ENCODE data around the gene ULK3.

The ULK3 gene

DNA sequence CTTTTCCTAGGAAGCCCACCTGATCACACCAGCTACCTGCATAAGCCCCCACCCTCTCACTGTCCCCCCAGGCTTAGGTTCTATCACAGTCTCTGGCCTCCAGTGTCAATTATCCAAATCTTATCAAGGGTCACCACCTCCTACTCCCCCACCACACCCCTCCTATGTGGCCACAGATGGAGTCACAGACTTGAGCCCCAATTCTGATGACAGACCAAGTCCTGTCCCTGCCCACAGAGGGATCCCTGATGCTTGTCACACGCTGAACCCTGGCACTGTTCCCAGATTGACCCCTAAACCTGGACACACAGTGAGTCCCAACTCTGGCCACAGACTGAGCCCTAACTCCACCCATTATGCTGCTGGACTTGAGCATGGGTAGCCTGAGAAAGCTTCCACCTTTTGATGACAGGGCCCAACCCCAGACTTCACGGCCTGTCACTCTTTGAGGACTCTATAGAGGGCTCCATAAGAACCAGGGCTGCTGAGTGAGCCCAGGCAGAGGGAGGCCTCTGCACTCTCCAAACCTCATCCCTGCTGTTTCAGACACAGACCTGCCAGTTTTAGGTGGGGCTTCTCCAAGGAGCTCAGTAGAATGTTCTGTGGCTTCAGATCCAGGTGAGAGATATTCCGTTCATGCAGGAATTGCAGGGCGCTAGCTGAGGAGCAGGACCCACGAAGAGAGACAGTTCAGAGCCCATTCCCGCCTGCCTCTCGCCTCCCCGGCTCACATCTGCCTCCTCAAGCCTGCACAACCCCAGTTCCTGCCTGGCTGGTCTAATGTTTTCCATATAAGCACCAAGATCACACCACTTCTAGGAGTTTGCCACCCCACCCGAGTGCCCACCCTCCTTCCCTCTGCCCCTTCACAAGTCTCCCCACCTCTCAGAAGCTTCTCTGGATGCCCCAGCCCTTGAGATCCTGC, 1.8 kb downstream of the ULK3 start:
- no peak for DNase-seq (ENCODE audit: low read depth)

GRCh38 chr15:74839526-74840395, 3.2 kb downstream of the ULK3 start:
- DNase-seq (ENCODE audit: low read depth), result no peak

- no peak for DNase-seq (ENCODE audit: low read depth)
Observed at GRCh38 chr15:74838746-74839525, 4.0 kb downstream of the ULK3 start.

- DNase-seq (ENCODE audit: low read depth), result no peak
Observed at GRCh38 chr15:74838137-74838516, 4.8 kb downstream of the ULK3 start.

- no peak for DNase-seq (ENCODE audit: low read depth)
Observed at GRCh38 chr15:74837482-74838136, 5.3 kb downstream of the ULK3 start.

GRCh38 chr15:74836846-74837245, 6.1 kb downstream of the ULK3 start:
- DNase-seq (ENCODE audit: low read depth), result no peak

DNA sequence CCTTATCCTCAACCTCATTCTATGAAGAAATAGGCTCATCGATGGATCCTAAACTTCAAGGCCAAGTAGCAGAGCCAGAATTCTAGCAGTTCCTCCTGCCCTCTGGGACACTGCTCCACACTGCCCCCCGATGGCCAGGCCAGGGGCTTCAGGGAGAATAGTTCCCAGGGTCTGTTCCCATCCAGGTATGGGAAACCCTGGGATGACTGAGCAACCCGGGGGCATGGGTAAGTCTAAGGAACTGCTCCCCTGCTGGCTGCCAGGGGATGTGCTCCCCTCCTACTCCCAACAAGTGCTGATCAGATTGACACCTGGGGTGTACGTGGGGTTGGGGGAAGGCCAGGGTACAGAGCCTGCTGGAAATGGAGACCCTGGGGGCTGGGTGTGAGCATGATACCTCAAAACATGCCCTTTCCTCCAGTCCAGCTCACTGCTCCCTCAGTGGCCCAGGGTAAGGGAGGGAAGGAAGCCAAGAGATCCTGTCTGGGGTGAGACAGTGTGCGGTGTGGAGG, 7.6 kb downstream of the ULK3 start:
- DNase-seq (ENCODE audit: low read depth), result no peak

DNA sequence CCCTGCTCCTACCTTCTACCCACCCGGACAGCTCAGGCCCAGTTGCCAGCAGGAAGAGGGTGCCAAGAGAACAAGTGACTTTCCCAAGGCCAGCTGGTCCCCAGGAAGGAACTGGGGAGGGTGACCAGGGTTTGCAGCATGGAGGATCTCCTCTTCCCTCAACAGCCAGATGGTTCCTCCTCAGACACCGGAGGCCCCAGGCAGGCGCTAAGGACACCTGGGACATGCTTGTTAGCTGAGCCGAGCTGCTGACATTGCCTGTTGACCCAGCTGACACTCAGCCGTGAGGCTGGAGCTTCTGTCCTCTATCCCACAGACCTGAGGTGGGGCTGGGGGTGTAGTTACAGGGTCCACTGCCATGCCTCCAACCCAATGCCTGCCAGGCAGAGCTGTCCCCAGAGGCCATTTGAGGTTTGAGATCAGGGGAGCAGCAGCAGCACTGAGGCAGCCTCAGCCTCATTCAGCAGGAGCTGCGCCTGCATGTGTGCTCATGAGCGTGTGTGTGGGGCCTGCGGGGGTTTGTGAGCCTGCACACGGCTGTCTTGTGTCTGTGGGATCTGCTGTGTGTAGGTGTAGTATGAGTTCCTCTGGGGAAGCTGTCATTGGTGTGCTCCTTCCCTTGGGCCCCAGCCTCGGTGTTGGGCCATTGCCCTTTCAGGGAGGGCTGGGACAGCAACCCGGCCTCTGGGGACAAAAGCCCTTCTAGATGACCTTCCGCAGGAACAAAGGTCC, 9.4 kb downstream of the ULK3 start:
- no peak for DNase-seq (ENCODE audit: low read depth)

GRCh38 chr15:74832826-74833225, 10.1 kb downstream of the ULK3 start:
- no peak for DNase-seq (ENCODE audit: low read depth)

DNA sequence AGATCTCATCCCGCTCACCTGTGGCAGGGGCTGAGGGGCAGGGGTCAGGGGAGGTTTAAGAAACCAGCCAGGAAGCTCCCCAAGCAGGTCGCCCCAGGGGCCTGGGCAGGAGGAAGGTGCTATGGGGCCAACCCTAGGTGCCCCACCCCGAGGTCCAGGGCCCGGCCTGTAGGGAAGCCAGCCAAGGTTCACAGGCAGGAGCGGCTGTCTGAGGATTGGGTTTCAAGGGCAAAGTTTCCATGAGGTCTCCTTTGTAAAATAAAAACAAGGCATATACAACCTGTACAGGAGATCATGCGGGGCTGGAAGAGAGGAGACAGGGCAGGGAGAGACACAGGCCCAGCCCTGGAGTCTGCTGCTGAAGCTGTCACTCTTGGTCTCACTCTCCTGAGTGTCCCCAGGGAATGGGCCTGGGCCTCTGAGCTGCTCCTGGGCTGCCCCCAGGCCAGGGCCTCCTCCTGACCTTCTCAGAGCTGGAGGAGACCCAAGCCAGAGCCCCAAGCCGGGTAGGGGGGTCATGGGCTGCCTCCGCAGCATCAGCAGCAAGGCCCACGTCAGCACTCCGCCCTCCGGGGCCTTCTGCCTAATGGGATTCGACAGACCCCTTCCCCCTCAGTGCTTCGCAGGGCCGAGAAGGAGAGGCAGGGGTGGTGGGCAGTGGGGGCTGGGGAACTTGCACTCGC, 11.0 kb downstream of the ULK3 start:
- DNase-seq (ENCODE audit: low read depth), result no peak

- DNase-seq (ENCODE audit: low read depth), result no peak
Observed at GRCh38 chr15:74830868-74831267, 12.1 kb downstream of the ULK3 start.

DNA sequence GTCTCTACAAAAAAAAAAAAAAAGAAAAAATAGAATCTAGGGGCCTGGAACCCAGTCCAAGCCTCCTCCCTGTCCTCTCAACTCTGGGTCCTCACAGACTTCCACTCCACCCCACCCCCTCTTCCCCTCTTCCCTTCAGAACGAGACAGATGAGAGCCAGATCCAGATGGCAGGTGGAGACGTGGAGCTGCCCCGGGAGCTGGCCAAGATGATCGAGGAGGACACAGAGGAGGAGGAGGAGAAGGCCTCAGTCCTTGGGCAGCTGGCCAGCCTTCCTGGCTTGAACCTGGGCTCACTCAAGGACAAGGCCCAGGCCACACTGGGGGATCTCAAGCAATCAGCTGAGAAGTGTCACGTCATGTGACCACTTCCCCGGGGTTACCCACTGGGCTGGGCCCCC, 13.0 kb downstream of the ULK3 start:
- no peak for DNase-seq (ENCODE audit: low read depth)

DNA sequence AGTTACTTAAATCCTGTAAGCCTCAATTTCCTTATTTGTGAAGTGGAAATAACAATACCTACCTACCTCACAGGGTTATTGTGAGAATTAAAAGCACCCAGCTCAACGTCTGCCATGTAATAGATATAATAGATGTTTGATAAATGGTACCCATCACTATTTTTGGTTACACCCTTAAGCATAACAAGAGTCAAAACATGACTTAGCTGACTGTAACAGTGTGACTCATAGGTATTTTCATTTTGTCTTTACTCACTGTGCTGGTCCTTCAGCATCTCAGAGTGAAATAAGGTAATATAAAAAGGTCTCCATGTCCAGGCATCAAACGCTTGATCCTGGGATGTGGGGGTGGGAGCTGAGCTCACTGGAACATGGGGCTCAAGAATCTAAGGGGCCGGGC, 13.5 kb downstream of the ULK3 start:
- DNase-seq (ENCODE audit: low read depth), result no peak

DNA sequence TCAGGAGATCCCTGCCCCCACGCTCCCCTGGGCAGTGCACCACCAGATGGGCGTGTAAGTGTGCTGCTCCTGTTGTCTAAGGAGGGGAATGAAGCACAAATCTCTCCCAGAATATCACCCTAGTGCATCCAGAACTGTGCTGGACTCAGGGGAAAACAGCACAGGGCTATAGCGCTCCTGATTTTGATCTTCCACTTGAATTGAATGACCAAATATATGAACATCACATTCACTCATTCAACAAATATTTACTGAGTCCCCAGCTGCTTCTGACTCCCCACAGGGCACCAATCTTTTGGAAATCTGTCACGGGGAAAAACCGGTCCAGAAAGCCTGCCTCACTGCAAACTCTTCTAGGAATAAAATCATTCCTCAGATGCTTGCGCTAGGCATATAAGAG, 14.1 kb downstream of the ULK3 start:
- DNase-seq (ENCODE audit: low read depth), result no peak

- no peak for DNase-seq (ENCODE audit: low read depth)
Observed at GRCh38 chr15:74827614-74828013, 15.3 kb downstream of the ULK3 start.

DNA sequence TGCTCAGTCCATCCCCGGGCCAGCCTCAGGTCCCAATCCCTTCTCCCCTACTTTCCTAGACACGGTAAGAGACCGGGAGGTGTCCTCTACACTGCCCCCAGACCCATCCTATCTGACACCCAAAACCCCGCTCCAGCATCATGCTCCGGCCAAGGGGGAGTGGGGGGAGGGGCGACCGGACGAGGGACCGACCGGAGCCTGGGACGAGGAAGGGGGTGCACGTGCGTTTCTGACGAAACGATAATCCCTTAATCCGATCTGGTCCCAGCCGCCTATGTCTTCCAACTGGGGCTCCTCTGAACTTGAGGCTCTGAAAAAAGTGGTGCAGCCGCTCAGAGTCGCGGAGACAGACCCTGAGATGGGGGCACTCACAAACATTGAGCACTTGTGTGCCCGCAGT, 16.0 kb downstream of the ULK3 start:
- no peak for DNase-seq (ENCODE audit: low read depth)

- peak; percentile 25 for DNase-seq (ENCODE audit: low read depth)
Observed at GRCh38 chr15:74826364-74826819, 16.6 kb downstream of the ULK3 start, which contains the start of gene CPLX3. TSS of gene CPLX3 (plus strand) at chr15:74826627. CDS start at chr15:74826704, 77 bp downstream.

GRCh38 chr15:74825866-74826265, 17.1 kb downstream of the ULK3 start:
- DNase-seq (ENCODE audit: low read depth), result no peak

DNA sequence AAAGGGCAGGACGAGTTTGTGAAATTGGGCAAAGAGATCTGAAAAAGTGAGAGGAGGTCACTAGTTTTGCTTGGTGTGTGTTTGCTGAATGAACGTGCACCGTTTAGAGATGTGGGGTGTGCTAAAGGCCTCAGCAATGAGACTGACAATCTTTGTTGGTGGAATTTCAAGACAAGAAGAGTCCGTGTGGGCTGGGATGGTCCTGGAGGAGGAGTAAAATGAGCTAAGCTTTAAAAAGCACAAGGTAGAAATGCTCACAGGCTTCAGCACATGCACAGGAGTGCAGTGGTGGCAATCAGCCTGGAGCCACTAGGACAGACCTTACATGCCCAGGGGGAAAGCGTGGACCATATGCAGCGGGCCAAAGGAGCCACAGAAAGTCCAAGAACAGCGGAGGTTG, 18.0 kb downstream of the ULK3 start:
- DNase-seq (ENCODE audit: low read depth), result no peak

DNA sequence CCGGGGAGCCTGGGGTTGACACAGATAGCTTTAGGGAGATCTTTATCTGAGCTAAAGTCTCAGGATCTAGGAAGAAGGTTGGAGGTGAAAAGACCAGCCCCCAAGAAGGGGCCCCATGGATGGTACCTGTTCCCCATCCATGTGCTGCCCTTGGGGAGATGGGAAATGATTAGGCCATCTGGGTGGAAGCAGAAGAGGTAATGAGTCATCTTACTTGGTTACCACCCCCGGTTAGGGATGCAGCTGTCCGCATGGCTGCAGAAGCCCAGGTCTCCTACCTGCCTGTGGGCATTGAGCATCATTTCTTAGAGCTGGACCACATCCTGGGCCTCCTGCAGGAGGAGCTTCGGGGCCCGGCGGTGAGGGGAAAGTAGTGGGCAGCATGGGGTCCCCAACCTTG, 19.6 kb downstream of the ULK3 start:
- no peak for DNase-seq (ENCODE audit: low read depth)
